Trophoblast cell (in vitro differentiated cells and primary cell): ENCODE data around the gene PIAS4.

Experiments
- DNase-seq, 2 donors: peaks; one replicate each; pipeline ENCODE4 v3.0.0-alpha.2; 2016
- H2AFZ ChIP-seq: 2 replicates; pipeline ENCODE4 v1.6.1; 2013; ENCODE audit warnings: low read length, moderate library complexity, mild to moderate bottlenecking; ENCODE audit not compliant: insufficient read depth, poor library complexity
- H2AK5ac ChIP-seq: 2 replicates; pipeline ENCODE4 v1.6.1; 2013; ENCODE audit warnings: mild to moderate bottlenecking, low read length
- H2BK120ac ChIP-seq: 2 replicates; pipeline ENCODE4 v1.6.1; 2013; ENCODE audit warnings: low read length, mild to moderate bottlenecking, moderate library complexity; ENCODE audit not compliant: insufficient read depth, poor library complexity
- H2BK12ac ChIP-seq: 2 replicates; pipeline ENCODE4 v1.6.1; 2013; ENCODE audit warnings: mild to moderate bottlenecking, low read length, moderate library complexity
- H2BK5ac ChIP-seq: 2 replicates; pipeline ENCODE4 v1.6.1; 2013; ENCODE audit warnings: low read length, low read depth, moderate library complexity, mild to moderate bottlenecking; ENCODE audit not compliant: poor library complexity
- H3K14ac ChIP-seq: 2 replicates; pipeline ENCODE4 v1.6.1; 2013; ENCODE audit warnings: mild to moderate bottlenecking, low read length
- H3K18ac ChIP-seq: 2 replicates; pipeline ENCODE4 v1.6.1; 2013; ENCODE audit warnings: mild to moderate bottlenecking, low read length
- H3K23ac ChIP-seq: 2 replicates; pipeline ENCODE4 v1.6.1; 2013; ENCODE audit warnings: low read length
- H3K27ac ChIP-seq: 2 replicates; pipeline ENCODE4 v1.5.1; 2013; ENCODE audit warnings: low read depth, mild to moderate bottlenecking, inconsistent platforms, low read length, moderate library complexity
- H3K27me3 ChIP-seq: 2 replicates; pipeline ENCODE4 v1.6.1; 2013; ENCODE audit warnings: inconsistent platforms, mild to moderate bottlenecking, low read length, moderate library complexity; ENCODE audit not compliant: insufficient read depth
- H3K36me3 ChIP-seq, 2 experiments: 1 replicate in 1 of 2; 2 replicates in 1 of 2; pipeline ENCODE4 v1.6.1; 2013; ENCODE audit warnings: low read length in 2 of 2, mild to moderate bottlenecking in 2 of 2, moderate library complexity in 1 of 2; ENCODE audit not compliant: insufficient read depth in 2 of 2, control insufficient read depth in 1 of 2
- H3K4ac ChIP-seq: 2 replicates; pipeline ENCODE4 v1.6.1; 2013; ENCODE audit warnings: low read depth, mild to moderate bottlenecking, low read length, moderate library complexity
- H3K4me1 ChIP-seq, 2 experiments: 1 replicate in 1 of 2; 2 replicates in 1 of 2; pipeline ENCODE4 v1.6.1; 2013; ENCODE audit warnings: low read length in 2 of 2, mild to moderate bottlenecking in 2 of 2, moderate library complexity in 1 of 2; ENCODE audit not compliant: insufficient read depth in 2 of 2, control insufficient read depth in 1 of 2
- H3K4me2 ChIP-seq: 2 replicates; pipeline ENCODE4 v1.6.1; 2013; ENCODE audit warnings: inconsistent platforms, mild to moderate bottlenecking, low read length, moderate library complexity
- H3K4me3 ChIP-seq: 2 replicates; pipeline ENCODE4 v1.5.1; 2013; ENCODE audit warnings: mild to moderate bottlenecking, low read depth, low read length, inconsistent platforms
- H3K79me1 ChIP-seq: one replicate; pipeline ENCODE4 v1.6.1; 2013; ENCODE audit warnings: low read length
- H3K79me2 ChIP-seq: 2 replicates; pipeline ENCODE4 v1.6.1; 2013; ENCODE audit warnings: low read length, mild to moderate bottlenecking; ENCODE audit not compliant: control insufficient read depth, insufficient read depth, poor library complexity
- H3K9ac ChIP-seq: 2 replicates; pipeline ENCODE4 v1.6.1; 2013; ENCODE audit warnings: mild to moderate bottlenecking, low read length
- H3K9me3 ChIP-seq: 2 replicates; pipeline ENCODE4 v1.6.1; 2013; ENCODE audit warnings: low read depth, mild to moderate bottlenecking, control low read depth, inconsistent platforms, low read length; ENCODE audit not compliant: insufficient read depth
- H4K12ac ChIP-seq: 2 replicates; pipeline ENCODE4 v1.6.1; 2013; ENCODE audit warnings: low read depth, mild to moderate bottlenecking, low read length, moderate library complexity
- H4K8ac ChIP-seq: 2 replicates; pipeline ENCODE4 v1.6.1; 2013; ENCODE audit warnings: low read depth, mild to moderate bottlenecking, low read length, moderate library complexity
- H4K91ac ChIP-seq: one replicate; pipeline ENCODE4 v1.6.1; 2013; ENCODE audit warnings: low read depth, mild to moderate bottlenecking, low read length, moderate library complexity
- WGBS: extraction: QIAGEN DNeasy Blood & Tissue Kit; methylation state at CpG from one replicate; pipeline ENCODE4 v1.1.7; 2013; ENCODE audit warnings: missing lambda C conversion rate; ENCODE audit not compliant: insufficient read length, insufficient coverage; ENCODE audit errors: extremely low coverage; 5-methylcytosine and 5-hydroxymethylcytosine counted together

The PIAS4 gene

GRCh38 chr19:4049432-4049831 is 41.9 kb downstream of the PIAS4 start:
- Histone ChIP-seq H4K8ac (no peak overlapping the region), H2AFZ (no peak overlapping the region), H3K79me1 (peaks cover 3% of the 10 kb centered on the region), H4K12ac (no peak overlapping the region), H3K36me3 (peaks cover 66 to 74% of the 10 kb centered on the region in 2 experiments), H3K4me1 (peaks cover 7 to 10% of the 10 kb centered on the region in 2 experiments), H3K4me3 (no peak overlapping the region), H3K18ac (no peak overlapping the region), H2BK5ac (no peak overlapping the region), H3K4me2 (no peak overlapping the region), H3K14ac (no peak overlapping the region), H3K4ac (peak overlapping the region; percentile 87), H3K27ac (no peak overlapping the region), H4K91ac (no peak overlapping the region), H2BK120ac (no peak overlapping the region), H2AK5ac (no peak overlapping the region), H3K9me3 (peaks cover 9% of the 10 kb centered on the region), H3K9ac (no peak overlapping the region), H3K23ac (no peak overlapping the region), H3K27me3 (no peaks in the 10 kb centered on the region), H2BK12ac (no peak overlapping the region), H3K79me2 (peaks cover 13% of the 10 kb centered on the region)
- no peak for DNase-seq
- no CpG with 5 or more reads among the region's 15 CpGs for WGBS

- peak overlapping the region; percentile 91 for H3K4ac ChIP-seq
- no peak overlapping the region for H4K91ac ChIP-seq
- peak overlapping the region; percentile 12 for H3K27ac ChIP-seq
- no peak overlapping the region for H2AFZ ChIP-seq
- peak in 1 of 2 donors; percentile 25 for DNase-seq
- H3K36me3 ChIP-seq, result peaks cover 75 to 78% of the 10 kb centered on the region in 2 experiments
- H3K79me2 ChIP-seq, result peaks cover 18% of the 10 kb centered on the region
- H3K9me3 ChIP-seq, result peaks cover 9% of the 10 kb centered on the region
- no peak overlapping the region for H2BK12ac ChIP-seq
- peak overlapping the region; percentile 35 for H4K8ac ChIP-seq
- WGBS, result no CpG with 5 or more reads among the region's 15 CpGs
- H2BK5ac ChIP-seq, result no peak overlapping the region
- H2AK5ac ChIP-seq, result no peak overlapping the region
- H3K14ac ChIP-seq, result no peak overlapping the region
- peaks cover 3% of the 10 kb centered on the region for H3K79me1 ChIP-seq
- peak overlapping the region; percentile 63 for H4K12ac ChIP-seq
- H2BK120ac ChIP-seq, result no peak overlapping the region
- H3K27me3 ChIP-seq, result no peaks in the 10 kb centered on the region
- H3K4me2 ChIP-seq, result no peak overlapping the region
- no peak overlapping the region for H3K18ac ChIP-seq
- peaks cover 7 to 10% of the 10 kb centered on the region in 2 experiments for H3K4me1 ChIP-seq
- no peak overlapping the region for H3K9ac ChIP-seq
- H3K23ac ChIP-seq, result no peak overlapping the region
- H3K4me3 ChIP-seq, result no peak overlapping the region
Measured at GRCh38 chr19:4051175-4052101, 43.9 kb downstream of the PIAS4 start.

- H3K23ac ChIP-seq, result no peak overlapping the region
- H3K79me2 ChIP-seq, result peaks cover 20% of the 10 kb centered on the region
- H3K18ac ChIP-seq, result no peak overlapping the region
- H3K9me3 ChIP-seq, result peaks cover 9% of the 10 kb centered on the region
- no peak for DNase-seq
- H2BK120ac ChIP-seq, result no peak overlapping the region
- H3K4ac ChIP-seq, result peak overlapping the region; percentile 91
- no peak overlapping the region for H3K4me3 ChIP-seq
- no peak overlapping the region for H3K27ac ChIP-seq
- H2AK5ac ChIP-seq, result no peak overlapping the region
- H3K79me1 ChIP-seq, result peaks cover 3% of the 10 kb centered on the region
- no peak overlapping the region for H3K9ac ChIP-seq
- no peak overlapping the region for H2AFZ ChIP-seq
- H2BK5ac ChIP-seq, result no peak overlapping the region
- no CpG with 5 or more reads among the region's 27 CpGs for WGBS
- H3K4me2 ChIP-seq, result no peak overlapping the region
- no peak overlapping the region for H4K12ac ChIP-seq
- H4K8ac ChIP-seq, result peak overlapping the region; percentile 30
- H3K36me3 ChIP-seq, result peaks cover 72 to 76% of the 10 kb centered on the region in 2 experiments
- H3K14ac ChIP-seq, result no peak overlapping the region
- H3K27me3 ChIP-seq, result no peaks in the 10 kb centered on the region
- H4K91ac ChIP-seq, result peak overlapping the region; percentile 26
- peaks cover 7 to 10% of the 10 kb centered on the region in 2 experiments for H3K4me1 ChIP-seq
- no peak overlapping the region for H2BK12ac ChIP-seq
Measured at GRCh38 chr19:4052114-4052992, 44.8 kb downstream of the PIAS4 start.

- Histone ChIP-seq H4K12ac (no peak overlapping the region), H3K23ac (no peak overlapping the region), H4K8ac (no peak overlapping the region), H2AFZ (no peak overlapping the region), H3K79me1 (peaks cover 6% of the 10 kb centered on the region), H3K36me3 (peaks cover 67 to 71% of the 10 kb centered on the region in 2 experiments), H3K4ac (peak overlapping the region; percentile 46), H3K4me2 (no peak overlapping the region), H3K27me3 (no peaks in the 10 kb centered on the region), H4K91ac (no peak overlapping the region), H2BK120ac (no peak overlapping the region), H3K18ac (no peak overlapping the region), H3K9ac (no peak overlapping the region), H3K14ac (no peak overlapping the region), H3K4me3 (peak overlapping the region; percentile 11), H3K4me1 (peaks cover 8 to 13% of the 10 kb centered on the region in 2 experiments), H3K79me2 (peaks cover 24% of the 10 kb centered on the region), H2BK12ac (no peak overlapping the region), H2BK5ac (no peak overlapping the region), H3K27ac (no peak overlapping the region), H3K9me3 (peaks cover 9% of the 10 kb centered on the region), H2AK5ac (no peak overlapping the region)
- no CpG with 5 or more reads among the region's 13 CpGs for WGBS
- no peak for DNase-seq
Measured at GRCh38 chr19:4052993-4053422, 45.5 kb downstream of the PIAS4 start.
